Kidney (tissue), 14 donors: ENCODE measurements around the gene CLCNKB. TPM values are rescaled to one million over a fixed set of nuclear protein-coding genes. Genes with fewer than 3 reads are reported as not detected.

Source experiments
- DNase-seq, 5 donors: peaks; one replicate each; pipeline ENCODE4 v3.0.0-alpha.2; 2013 to 2020
- FAIRE-seq: peaks from 2 replicates; lab custom pipeline; 2012; peaks lifted over from hg19 to GRCh38; lab: Jason Lieb, UNC
- H3K27ac ChIP-seq, 2 donors: one replicate each; pipeline ENCODE4 v1.7.0; 2013; ENCODE audit warnings: low read depth in 2 of 2, low read length in 2 of 2, inconsistent platforms in 1 of 2
- H3K27me3 ChIP-seq: one replicate; pipeline ENCODE4 v1.7.1; 2013; ENCODE audit warnings: low read length, inconsistent platforms; ENCODE audit not compliant: control insufficient read depth, insufficient read depth
- H3K36me3 ChIP-seq, 3 donors: one replicate each; pipeline versions ENCODE4 v1.7.0 to v1.7.1; 2013; ENCODE audit warnings: low read length in 3 of 3, control low read depth in 1 of 3, inconsistent platforms in 1 of 3; ENCODE audit not compliant: insufficient read depth in 3 of 3, control insufficient read depth in 2 of 3
- H3K4me1 ChIP-seq, 3 donors: one replicate each; pipeline versions ENCODE4 v1.7.0 to v1.7.1; 2013; ENCODE audit warnings: low read length in 3 of 3, inconsistent platforms in 1 of 3, low read depth in 1 of 3; ENCODE audit not compliant: control insufficient read depth in 2 of 3, insufficient read depth in 2 of 3
- H3K4me3 ChIP-seq, 3 donors: one replicate each; pipeline versions ENCODE4 v1.7.0 to v1.8.1; 2013; ENCODE audit warnings: low read length in 3 of 3, control low read depth in 1 of 3, inconsistent platforms in 1 of 3
- H3K9ac ChIP-seq, 3 donors: one replicate each; pipeline versions ENCODE4 v1.7.0 to v1.7.1; 2013; ENCODE audit warnings: low read length in 3 of 3, control low read depth in 1 of 3, inconsistent platforms in 1 of 3
- H3K9me3 ChIP-seq, 3 donors: one replicate each; pipeline versions ENCODE4 v1.7.0 to v1.7.1; 2013; ENCODE audit warnings: low read length in 3 of 3, control low read depth in 1 of 3, inconsistent platforms in 1 of 3; ENCODE audit not compliant: control insufficient read depth in 2 of 3, insufficient read depth in 1 of 3
- CTCF ChIP-seq: IDR thresholded peaks from 3 replicates; pipeline ENCODE4 v1.5.1; 2012; ENCODE audit warnings: mild to moderate bottlenecking, moderate library complexity, borderline replicate concordance; ENCODE audit not compliant: insufficient read depth; ENCODE audit errors: extremely low read depth
- intact Hi-C: fragments of 100-400 bp; cut with DNase I; formaldehyde crosslinking; loops from one replicate; pipeline ENCODE4 v1.11.1; 2022
- polyA plus RNA-seq: library from polyadenylated mRNA; stranded (reverse); fragments of 350-450 nt; fragmentation: Illumina TruSeq; extraction: RNeasy Lipid Tissue Mini Kit (QIAGEN cat#74804); gene quantifications from one replicate; pipeline ENCODE4 v1.2.3, GENCODE V29; 2014; ENCODE audit warnings: low read depth, low replicate concordance; ENCODE audit not compliant: insufficient read depth
- total RNA-seq: library from RNA; stranded (reverse); fragmentation: NEBNext Ultra II Directional; extraction: Animal tissue kit (Norgen Biotek cat#: 25700); gene quantifications from one replicate; pipeline ENCODE4 v1.2.1, GENCODE V29; 2021
- donor health status: control.
- donor health status: control.
- donor health status: control.
- donor health status: control.
- donor health status: control.
- donor health status: DM: yes; HTN: yes; CAD: no.
- donor health status: Normal renal cell carcinoma (clear cell type).

Gene CLCNKB
- total and polyA plus RNA-seq, 2 donors from 2014 or later: 60.6 to 519 TPM

GRCh38 chr1:16063921-16064320 is 20.3 kb downstream of the CLCNKB start:
- Histone ChIP-seq H3K9ac (no peak overlapping the region), H3K4me3 (no peak overlapping the region), H3K9me3 (no peaks in the 10 kb centered on the region), H3K27me3 (no peaks in the 10 kb centered on the region), H3K27ac (peak overlapping the region in 1 of 2 donors; percentile 47), H3K4me1 (peaks cover 0 to 28% (median 26%) of the 10 kb centered on the region in 3 donors), H3K36me3 (no peaks in the 10 kb centered on the region)
- no peak for TF ChIP-seq CTCF
- no peak for FAIRE-seq
- intact Hi-C loops: no loop called here
- DNase-seq: no peak

- Histone ChIP-seq H3K9me3 (no peaks in the 10 kb centered on the region), H3K4me1 (peaks cover 0 to 28% (median 26%) of the 10 kb centered on the region in 3 donors), H3K27ac (peak overlapping the region; percentile 16 to 61), H3K4me3 (no peak overlapping the region), H3K9ac (peak overlapping the region in 1 of 3 donors; percentile 46), H3K27me3 (no peaks in the 10 kb centered on the region), H3K36me3 (no peaks in the 10 kb centered on the region)
- no peak for FAIRE-seq
- intact Hi-C loops: no loop called here
- no peak for TF ChIP-seq CTCF
- peak in 1 of 5 donors; percentile 60 for DNase-seq
These were observed 21.1 kb downstream of the CLCNKB start for GRCh38 chr1:16064536-16065268.

GRCh38 chr1:16065269-16065576 is 21.6 kb downstream of the CLCNKB start:
- FAIRE-seq: no peak
- H3K27me3 ChIP-seq: no peaks in the 10 kb centered on the region
- peaks cover 0 to 28% (median 26%) of the 10 kb centered on the region in 3 donors for H3K4me1 ChIP-seq
- peak in 1 of 5 donors; percentile 31 for DNase-seq
- TF ChIP-seq CTCF: no peak
- peak overlapping the region; percentile 16 to 61 for H3K27ac ChIP-seq
- H3K9ac ChIP-seq: no peak overlapping the region
- H3K36me3 ChIP-seq: no peaks in the 10 kb centered on the region
- intact Hi-C loops: no loop called here
- no peaks in the 10 kb centered on the region for H3K9me3 ChIP-seq
- H3K4me3 ChIP-seq: no peak overlapping the region
